HG03097 (cell line): ENCODE measurements around the gene DESI1.
A peak's percentile ranks its signal among the peaks of the same experiment; 100 is the strongest.
"Not testable (repeated sequence)": the region's sequence is repeated elsewhere in the genome, so short reads cannot be mapped to it uniquely, and the experiment has no call there.

Experiments
- ATAC-seq: cut with Tn5 transposase; IDR thresholded peaks from one replicate; pipeline ENCODE4 v1.9.1; 2021; ENCODE audit not compliant: unreplicated experiment, low FRiP score

Gene DESI1

DNA sequence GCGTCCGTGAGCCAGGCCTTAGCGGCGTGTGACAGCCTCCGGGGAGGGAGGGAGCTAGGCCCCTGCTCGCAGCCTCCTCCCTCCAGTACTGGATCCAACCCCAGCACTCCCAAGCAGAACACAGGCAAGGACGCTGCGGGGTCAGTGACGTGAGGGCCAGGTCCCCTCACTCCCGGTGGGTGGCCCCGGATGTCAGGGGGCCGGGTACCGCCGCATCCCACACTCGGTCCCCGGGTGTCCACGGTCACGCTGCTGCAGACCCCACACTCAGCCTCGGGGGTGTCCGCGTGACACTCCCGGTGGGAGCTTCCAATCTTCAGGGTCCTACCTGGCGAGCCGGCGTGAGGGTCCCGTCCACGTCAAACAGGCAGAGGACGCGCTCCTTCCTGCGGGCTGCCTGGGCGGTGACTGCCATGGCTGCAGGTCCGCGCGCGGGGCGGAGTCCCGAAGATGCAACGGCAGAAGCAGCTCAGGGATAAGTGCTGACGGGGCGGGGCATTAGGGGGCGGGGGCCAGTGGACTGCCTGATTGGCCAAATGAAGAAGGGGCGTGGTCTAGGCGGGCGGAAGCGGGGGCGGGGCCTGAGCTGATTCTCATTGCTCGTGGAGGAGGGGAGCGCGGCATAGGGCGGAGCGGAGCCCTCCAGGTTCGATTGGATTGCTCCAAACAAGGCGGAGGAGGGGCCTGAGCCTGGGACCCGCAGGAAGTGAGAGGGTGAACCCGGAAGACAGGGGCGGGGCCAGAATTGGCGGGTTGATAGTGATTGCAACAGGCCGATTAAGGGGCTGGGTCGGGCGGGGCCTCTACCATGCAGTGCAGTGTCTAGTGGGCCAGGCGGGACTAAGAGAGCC is 31.2 kb downstream of the DESI1 start, which contains the start of gene PMM1:
PMM1 (minus strand) TSS at position 450 of the 851 bp plus-strand sequence; CDS start at position 415, 35 bp downstream.
- peak; percentile 96 for ATAC-seq

DNA sequence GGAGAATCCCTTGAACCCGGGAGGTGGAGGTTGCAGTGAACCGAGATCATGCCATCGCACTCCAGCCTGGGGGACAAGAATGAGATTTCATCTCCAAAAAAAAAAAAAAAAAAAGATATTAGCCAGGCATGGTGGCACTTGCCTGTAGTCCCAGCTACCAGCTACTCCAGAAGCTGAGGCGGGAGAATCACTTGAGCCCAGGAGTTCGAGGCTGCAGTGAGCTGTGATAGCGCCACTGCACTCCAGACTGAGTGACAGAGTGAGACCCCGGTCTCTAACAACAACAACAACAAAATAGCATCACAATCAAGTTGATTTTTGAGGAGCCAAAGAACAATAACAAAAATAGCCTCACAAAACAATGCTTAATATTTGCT is 33.5 kb downstream of the DESI1 start:
- no peak for ATAC-seq

DNA sequence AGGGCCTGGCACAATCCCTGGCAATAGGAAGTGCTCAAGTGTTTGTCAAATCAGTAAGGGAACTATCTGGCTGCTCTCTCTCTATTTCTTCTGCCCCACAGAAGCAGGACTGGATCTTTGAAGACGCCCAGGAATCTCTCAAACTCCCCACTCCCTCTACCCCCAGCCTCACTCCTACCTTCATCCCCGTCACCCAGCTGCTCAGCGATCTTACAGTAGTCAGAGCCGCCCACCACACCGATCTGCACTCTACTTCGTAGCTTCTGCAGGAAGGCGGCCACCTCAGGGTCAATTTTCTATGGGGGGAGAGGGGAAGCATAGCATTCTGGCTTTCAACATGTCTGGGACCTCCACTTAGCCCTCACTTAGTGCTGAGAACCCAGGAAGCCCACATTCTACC is 34.9 kb downstream of the DESI1 start:
- ATAC-seq, result no peak

DNA sequence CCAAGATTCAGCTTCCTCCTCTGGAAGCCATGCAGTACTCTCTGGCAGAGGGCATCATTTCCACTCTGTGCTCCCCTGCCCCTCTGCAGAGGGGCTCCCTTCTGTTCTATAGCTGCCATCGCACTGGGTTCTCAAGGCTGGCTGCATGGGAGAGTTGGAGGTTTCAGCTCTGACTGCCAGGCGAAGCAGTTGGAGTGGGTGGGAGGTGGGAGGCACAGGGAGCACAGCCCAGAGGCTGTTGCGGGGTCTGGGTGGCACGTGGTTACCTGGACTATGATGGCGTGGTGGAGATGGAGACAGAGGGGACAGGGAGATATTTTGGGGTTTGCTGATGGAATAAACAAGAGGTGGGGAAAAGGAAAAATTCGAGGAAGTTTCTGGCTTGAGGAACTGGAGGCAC is 36.0 kb downstream of the DESI1 start:
- no peak for ATAC-seq

DNA sequence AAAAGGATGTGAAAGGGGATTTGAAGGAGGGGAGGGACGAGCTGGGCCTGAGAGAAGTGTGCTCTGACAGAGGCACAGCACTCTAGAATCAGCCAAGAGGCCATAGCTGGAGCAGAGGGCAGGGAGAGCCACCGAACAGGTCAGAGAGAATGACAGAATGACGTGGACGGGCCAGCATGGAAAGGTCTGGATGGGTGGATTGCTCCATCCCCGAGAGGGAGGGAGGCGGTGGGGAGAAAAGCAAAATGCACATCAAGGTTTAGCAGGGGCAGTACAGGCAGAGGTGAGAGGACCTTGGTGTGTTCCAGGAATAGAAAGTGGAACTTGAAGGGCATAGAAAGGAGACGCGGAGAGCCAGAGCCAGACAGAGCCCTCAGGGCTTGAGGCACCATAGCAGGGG is 38.1 kb downstream of the DESI1 start:
- ATAC-seq, result no peak

DNA sequence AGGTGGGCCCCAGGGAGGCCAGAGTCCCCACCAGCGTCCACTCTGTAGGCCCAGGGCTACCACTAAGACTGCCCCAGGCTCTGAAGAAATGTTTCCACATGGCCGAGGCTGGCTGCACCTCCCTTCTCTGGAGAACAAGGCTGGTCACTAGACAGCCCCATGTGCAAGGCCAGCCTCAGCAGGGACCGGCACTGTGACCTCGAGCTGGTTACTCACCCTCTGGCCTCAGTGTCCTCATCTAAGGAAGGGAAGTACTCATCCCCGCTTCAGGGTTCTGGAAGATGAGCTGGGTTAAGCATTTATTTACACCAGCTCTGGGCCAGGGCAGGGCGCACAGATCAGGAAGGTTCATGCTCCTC is 40.9 kb downstream of the DESI1 start:
- no peak for ATAC-seq

DNA sequence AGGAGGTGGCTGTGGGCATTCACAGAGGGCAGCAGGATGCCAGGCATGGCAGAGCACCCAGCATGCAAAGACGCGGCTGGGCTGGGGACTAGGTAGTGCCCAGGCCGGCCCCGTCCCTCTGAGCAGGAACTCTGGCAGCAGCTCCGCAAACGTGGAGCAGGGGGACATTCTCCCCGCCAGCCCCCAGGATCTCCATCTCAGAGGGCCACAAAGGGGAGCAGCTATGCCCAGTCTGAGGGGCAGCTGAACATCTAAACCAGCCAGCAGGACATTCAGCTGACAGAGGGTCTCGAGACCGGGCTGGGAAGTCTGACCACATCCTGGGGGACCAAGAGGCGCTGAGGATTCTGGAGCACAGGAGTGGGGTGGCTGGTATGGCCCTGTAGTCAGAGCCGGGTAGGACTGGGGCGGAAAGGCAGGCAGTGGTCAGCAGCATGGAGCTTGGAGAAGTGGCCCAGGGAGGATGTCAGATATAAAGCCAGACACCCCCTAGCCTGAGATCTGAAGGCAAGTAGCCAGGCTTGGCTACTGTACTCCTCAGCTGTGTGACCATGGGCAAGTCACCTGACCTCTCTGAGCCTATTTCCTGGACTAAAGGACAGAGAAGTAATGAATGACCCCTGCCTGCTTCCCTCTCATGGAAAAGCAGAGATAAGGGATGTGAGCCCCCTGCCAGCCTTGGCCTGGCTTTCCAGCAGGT is 41.4 kb downstream of the DESI1 start:
- ATAC-seq, result no peak

DNA sequence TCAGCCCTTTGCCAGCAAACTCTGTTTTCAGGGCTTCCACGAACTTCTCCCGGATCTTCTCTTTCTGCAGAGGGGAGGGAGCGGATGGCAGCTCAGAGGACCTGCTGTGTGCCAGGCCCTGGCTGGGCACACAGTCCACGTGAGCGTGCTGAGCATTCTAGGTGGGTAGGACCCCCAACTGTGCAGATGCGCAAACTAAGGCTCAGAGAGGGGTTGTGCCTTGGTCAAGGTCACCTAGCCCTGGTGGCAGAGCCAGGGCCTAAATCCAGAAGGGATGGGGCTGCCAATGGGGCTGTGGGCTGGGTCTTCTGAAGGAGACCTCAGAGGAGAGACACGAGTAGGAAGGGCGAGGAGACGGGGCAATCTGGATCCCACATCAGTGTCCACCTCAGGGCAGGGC is 42.0 kb downstream of the DESI1 start:
- ATAC-seq, result no peak

DNA sequence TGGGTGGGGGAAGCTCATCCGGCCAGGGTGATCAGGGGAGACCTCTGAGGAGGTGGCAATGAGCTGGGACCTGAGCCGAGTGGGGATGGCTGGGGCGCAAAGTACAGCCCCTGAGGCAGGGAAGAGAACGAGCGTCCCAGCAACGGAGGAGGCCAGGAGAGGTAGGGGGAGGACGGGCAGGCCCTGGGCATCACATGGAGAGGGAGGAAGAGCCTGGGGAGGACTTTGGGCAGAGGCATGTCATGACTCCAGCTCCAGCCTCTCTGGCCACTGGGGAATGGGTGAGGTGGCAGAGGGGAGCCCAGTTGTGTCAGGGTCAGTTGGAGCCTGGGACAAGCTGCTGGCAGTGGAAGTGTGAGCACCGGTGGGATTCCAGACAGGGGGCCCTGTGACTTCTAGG is 42.7 kb downstream of the DESI1 start:
- no peak for ATAC-seq

DNA sequence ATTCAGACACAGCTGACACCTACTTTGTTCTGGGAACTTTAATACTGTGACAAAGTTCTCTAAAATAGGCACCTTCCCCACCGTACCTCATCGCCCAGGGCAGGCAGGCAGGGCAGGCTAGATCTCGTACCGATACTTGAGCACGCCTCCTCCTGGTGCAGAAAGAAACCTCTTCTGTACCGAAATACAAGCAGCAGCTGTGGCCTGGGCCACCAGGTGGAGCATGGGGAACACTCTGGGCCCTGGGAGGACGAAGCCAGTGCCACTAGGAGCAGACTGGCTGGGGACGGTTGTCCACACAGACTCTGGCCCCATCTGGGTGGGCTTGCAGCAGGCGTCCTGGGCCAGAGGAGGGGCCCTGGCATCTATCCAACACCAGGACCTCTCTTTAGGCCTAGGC is 44.0 kb downstream of the DESI1 start:
- no peak for ATAC-seq

DNA sequence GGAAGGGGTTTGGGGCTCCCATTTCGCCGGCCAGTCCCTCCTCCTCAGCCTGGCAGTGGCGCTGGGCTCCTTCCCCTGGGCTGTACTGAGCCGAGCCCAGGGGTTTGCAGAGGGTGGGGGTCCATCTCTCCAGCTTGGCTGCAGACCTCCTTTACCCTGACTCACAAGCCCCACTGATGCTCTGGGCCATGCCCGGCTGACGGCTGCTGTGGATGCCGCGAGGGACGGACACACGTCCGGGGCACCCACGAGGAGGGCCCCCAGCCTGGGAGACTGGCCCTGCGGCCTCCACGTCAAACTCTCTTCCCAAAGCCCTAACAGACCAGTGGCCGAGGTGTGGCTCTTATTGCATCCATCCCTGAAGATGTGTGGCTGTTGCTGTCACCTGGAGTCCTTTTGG is 45.3 kb downstream of the DESI1 start:
- ATAC-seq, result no peak

DNA sequence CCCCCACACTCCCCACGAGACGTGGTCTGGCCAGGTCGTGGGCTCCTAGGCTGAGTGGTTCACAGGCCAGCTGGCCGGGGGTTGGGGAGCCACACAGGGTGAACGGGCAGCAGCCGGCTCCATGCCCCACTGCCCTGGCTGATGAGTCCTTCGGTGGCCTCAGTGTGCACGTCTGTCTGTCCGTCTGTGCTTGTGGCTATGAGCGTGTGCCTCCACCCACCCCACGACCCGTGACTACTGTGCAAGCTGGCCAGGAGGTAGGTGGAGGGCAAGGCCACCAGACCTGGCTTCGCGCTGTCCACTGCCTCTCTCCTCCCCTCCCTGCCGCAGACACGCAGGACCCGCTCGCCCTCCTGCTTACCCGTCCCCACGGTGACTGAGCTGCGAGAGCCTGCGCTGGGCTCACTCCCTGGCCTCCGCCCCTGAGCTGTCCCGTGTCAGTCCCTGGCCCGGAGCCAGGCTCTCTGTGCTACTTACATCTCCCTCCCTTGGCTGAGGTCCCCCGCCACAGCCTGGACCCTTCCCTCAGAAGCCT is 45.9 kb downstream of the DESI1 start:
- ATAC-seq, result no peak

DNA sequence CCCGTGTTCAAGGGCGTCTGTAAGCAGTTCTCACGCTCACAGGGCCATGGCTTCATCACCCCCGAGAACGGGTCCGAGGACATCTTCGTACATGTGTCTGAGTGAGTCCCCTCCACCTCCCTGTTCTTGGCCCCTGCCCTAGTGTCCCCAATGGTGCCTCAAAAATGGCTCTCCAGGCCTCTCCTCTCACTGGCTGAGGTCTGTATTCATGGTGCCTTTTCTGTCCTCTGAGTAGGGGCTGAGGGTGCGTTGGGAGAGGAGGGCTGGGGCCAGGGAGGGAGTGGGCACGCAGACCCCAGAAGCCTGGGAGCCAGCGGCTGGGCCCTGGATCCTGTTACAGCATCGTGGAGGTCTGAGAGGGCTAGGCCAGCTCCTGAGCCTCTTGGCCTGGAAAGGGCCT is 47.2 kb downstream of the DESI1 start:
- no peak for ATAC-seq

DNA sequence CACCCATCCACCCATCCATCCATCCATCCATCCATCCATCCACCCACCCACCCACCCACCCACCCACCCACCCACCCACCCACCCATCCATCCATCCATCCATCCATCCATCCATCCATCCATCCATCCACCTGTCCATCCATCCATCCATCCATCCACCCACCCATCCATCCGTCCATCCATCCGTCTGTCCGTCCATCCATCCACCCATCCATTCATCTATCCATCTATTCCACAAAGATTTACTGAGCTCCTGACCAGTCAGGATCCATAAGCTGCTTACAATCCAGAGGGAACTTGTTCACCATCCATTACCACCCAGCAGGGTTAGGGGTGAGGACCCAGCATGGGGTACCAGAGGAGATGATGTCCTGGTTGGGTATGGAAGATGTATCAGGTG is 48.5 kb downstream of the DESI1 start:
- ATAC-seq, result not testable (repeated sequence)

DNA sequence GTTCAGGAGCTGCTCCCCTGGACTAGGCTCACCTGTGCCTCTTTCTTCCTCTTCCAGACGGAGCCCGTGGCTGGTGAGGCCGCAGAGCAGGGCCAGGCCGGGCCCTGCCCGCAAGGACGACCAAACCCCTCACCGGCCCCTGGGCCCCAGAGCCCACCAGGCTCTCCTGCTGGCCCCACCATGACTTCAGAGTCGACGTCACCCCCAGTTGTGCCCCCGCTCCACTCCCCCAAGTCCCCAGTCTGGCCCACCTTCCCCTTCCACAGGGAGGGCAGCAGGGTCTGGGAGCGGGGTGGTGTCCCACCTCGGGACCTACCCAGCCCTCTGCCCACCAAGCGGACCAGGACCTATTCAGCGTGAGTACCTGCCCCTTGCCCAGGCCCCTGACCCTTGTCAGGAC is 49.1 kb downstream of the DESI1 start:
- no peak for ATAC-seq

DNA sequence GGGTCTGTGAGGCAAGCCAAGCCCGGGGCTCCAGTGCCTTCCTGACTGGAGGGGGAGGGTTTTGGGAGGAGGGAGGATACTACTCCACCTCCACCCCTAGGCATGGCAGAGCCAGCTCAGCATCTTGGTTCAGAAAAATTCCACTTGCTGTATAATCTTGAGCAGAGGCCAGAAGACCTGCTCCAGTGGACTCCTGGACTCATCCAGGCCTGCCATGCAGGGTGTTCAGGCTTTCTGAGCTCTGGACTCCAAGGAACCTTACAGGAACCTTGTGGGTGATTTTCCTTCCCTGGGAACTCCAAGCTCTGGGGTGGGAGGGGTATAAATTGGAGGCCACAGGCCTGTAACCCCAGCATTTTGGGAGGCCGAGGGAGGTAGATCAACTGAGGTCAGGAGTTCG is 50.6 kb downstream of the DESI1 start:
- ATAC-seq, result no peak

DNA sequence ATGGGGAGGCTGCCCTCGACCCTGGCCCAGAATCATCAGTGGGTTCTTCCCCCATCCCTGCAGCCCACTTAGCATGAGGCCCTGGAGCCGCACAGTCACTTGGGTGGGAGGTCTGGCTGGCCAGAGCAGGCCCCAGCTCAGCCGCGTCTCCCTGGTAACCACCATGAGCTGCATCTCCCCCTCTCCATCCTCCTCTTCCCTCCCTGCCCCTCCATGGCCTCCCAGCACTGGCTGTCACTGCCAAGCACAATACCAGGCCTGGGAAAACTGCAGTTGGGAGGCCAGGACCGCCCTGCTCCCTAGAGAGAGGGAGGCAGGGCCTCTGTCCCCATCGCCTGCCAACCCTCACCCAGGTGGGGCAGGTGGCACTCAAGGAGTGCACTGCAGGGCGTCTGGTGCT is 52.0 kb downstream of the DESI1 start:
- ATAC-seq, result no peak

DNA sequence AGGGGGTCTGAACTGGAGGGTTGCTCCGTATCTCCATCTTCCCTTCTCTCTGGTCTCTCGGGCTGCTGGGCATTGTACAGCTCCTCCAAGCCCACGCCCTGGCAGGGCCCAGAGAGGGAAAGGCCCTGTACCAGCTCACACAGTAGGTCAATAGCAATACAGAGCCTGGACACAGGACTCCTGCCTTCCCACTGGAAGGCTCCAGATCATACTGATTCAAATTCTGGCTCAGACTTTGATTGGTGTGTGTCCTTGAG is 53.4 kb downstream of the DESI1 start:
- no peak for ATAC-seq

DNA sequence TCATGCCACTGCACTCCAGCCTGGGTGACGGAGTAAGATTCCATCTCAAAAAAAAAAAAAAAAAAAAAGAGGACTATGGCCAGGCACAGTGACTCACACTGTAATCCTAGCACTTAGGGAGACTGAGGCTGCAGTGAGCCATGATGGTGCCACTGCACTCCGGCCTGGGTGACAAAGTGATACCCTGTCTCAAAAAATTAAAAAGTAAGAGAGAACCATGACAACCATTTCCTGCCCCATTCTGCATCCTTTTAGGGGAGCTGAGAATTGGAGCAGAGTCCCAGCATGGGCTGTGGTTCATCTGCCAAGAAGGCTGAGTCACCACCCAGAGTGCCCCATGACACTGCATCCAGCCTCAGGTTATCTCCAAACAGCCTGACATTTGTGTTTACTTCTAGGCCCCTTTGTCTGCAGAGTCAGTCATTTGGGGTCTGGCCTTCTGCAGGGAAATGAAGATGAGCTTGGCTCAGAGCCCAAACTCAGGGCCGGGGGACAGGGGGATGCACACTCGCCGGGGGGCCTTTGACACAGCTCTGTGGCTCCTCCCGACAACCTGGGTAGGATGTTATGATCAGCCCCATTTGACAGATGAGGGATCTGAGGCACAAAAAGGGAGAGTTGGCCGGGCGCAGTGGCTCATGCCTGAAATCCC is 55.3 kb downstream of the DESI1 start:
- ATAC-seq, result no peak

DNA sequence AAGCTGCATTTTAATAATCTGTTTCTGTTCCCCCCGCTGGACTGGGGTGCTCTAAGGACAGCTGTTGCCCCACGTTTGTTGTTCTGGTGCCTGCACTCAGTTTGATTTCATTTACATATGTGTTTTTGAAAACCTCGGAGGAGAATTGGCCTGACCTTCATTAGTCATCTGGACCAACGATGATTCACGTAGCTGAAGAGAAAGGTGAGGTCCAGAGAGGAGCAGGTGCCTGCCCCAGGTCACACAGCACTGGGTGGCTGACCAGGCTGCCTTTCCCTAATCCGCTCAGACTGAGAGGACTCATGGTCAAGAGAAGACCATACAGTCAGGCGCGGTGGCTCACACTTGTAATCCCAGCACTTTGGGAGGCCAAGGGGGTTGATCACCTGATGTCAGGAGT is 56.3 kb downstream of the DESI1 start:
- ATAC-seq, result no peak

DNA sequence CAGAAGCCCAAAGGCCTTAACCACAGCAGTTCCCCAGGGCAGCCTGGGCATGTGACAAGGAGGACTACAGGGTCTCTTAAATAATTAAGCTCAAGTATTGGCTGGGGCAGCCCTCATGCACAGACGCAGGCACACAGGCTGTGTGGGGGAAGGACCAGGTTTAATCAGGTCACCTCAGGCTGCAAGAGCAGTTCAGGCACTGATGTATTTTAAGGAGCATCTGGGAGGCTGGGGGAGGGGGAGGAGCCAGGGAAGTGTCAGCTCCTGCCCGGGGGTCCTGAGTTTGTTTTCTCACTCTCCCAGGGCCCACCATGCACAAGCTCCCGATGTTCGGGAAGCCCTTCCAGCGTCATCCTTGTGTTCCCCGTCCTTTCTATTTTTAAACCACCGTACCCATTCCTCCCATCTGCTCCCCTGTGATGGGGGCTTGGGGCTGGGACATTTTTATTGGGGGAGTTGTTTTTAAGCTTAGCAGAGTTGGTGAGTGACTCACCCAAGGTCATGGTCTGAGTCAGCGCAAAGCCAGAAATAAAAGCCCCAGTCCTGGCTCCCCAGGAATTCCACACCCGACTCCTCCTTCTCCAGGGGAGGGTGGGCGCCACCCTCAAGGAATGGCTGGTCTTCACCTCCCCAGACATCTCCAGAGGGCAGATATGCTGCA is 57.7 kb downstream of the DESI1 start:
- no peak for ATAC-seq
